IMR-90 (cell line): Measurements from ENCODE around the gene PLIN4.

Experiments used
- CTCF ChIP-seq: conservative IDR thresholded peaks from 2 replicates; pipeline ENCODE4 v1.5.1; 2012; ENCODE audit warnings: mild to moderate bottlenecking, low read depth, low read length, improper control_type of control experiment
- FOS ChIP-seq: fragments of 150-350 bp; IDR thresholded peaks from 2 replicates; pipeline ENCODE4 v1.6.1; 2016; ENCODE audit warnings: low read depth, low read length
- POLR2A ChIP-seq: IDR thresholded peaks from 2 replicates; pipeline ENCODE4 v1.6.1; 2012; ENCODE audit warnings: mild to moderate bottlenecking, low read depth, low read length
- RCOR1 ChIP-seq: IDR thresholded peaks from 2 replicates; pipeline ENCODE4 v1.6.1; 2012; ENCODE audit warnings: mild to moderate bottlenecking, low read length, improper control_type of control experiment; ENCODE audit not compliant: insufficient replicate concordance
- SMC3 ChIP-seq: fragments of 150-350 bp; IDR thresholded peaks from 2 replicates; pipeline ENCODE4 v1.6.1; 2016; ENCODE audit warnings: low read depth, mild to moderate bottlenecking, antibody characterized with exemption, low read length, moderate library complexity
- USF2 ChIP-seq: fragments of 150-350 bp; IDR thresholded peaks from 2 replicates; pipeline ENCODE4 v1.6.1; 2017; ENCODE audit warnings: mild to moderate bottlenecking, antibody characterized with exemption, low read length, low read depth

GRCh38 chr19:4474514-4475022, 43.7 kb downstream of the PLIN4 start:
- TF ChIP-seq FOS (no peak), POLR2A (no peak), CTCF (no peak), USF2 (no peak), RCOR1 (no peak), SMC3 (no peak)
